HCT116 (cell line): ENCODE measurements around the gene ERGIC1. TPM values are rescaled to one million over a fixed set of nuclear protein-coding genes. Genes with fewer than 3 reads are reported as not detected.

ENCODE experiments used
- ATAC-seq: fragments of 200-7000 bp; cut with Tn5 transposase; 2 replicates; pipeline ENCODE4 v1.9.1; 2020; ENCODE audit warnings: mild to moderate bottlenecking, moderate library complexity
- BruUV-seq: library from RNA; stranded (reverse); fragments of 400-500 nt; replicated peaks from 2 replicates; lab custom pipeline; 2021; lab: Mats Ljungman, UMichigan
- CTCF ChIA-PET: fragments of 300-600 bp; sonication (Branson Sonifier 250); formaldehyde crosslinking; loops from one replicate; lab custom pipeline; 2021; ENCODE audit warnings: antibody characterized with exemption; lab: Charles Lee
- POLR2A ChIA-PET: fragments of 300-600, 350-600 bp; sonication (Branson Sonifier 250); formaldehyde crosslinking; loops from one replicate; lab custom pipeline; 2021; ENCODE audit warnings: antibody characterized with exemption; lab: Charles Lee
- RAD21 ChIA-PET, 2 experiments: fragments of 300-600 bp; sonication (Branson Sonifier 250); formaldehyde crosslinking; loops; one replicate each; lab custom pipeline; 2023; ENCODE audit warnings: low total read pairs in 2 of 2; ENCODE audit not compliant: uncharacterized antibody in 2 of 2, unreplicated experiment in 2 of 2, low non-redundant PET in 1 of 2; lab: Charles Lee
- DNase-seq: peaks from one replicate; pipeline ENCODE4 v3.0.0-alpha.2; 2010; ENCODE audit warnings: low read depth, low spot score
- H2AFZ ChIP-seq: fragments of 200-600 bp; shearing (Covaris generic), sonication (generic); 2 replicates; pipeline ENCODE4 v1.6.1; 2017; ENCODE audit warnings: low read depth, mixed run types, mixed read lengths, antibody characterized with exemption, low read length; ENCODE audit not compliant: poor library complexity, severe bottlenecking
- H3K27ac ChIP-seq: 2 replicates; pipeline ENCODE4 v1.5.1; 2012; ENCODE audit warnings: low read depth, low read length
- H3K27me3 ChIP-seq: fragments of 200-600 bp; sonication (generic); 2 replicates; pipeline ENCODE4 v1.6.1; 2016; ENCODE audit warnings: mixed run types, low read length, mixed read lengths; ENCODE audit not compliant: insufficient read depth
- H3K36me3 ChIP-seq, 2 experiments: fragments of 200-500 bp in 1 of 2; fragments of 200-600 bp in 1 of 2; sonication (Bioruptor generic) in 1 of 2; sonication (generic) in 1 of 2; 2 replicates each; pipeline versions ENCODE4 v1.5.1 to v1.6.1; 2014 to 2016; ENCODE audit warnings: low read length in 2 of 2, inconsistent platforms in 1 of 2, mixed read lengths in 1 of 2, mixed run types in 1 of 2; ENCODE audit not compliant: insufficient read depth in 2 of 2, control insufficient read depth in 1 of 2
- H3K4me1 ChIP-seq, 2 experiments: fragments of 200-600 bp in 1 of 2; sonication (generic) in 1 of 2; 2 replicates each; pipeline versions ENCODE4 v1.5.1 to v1.6.1; 2012 to 2017; ENCODE audit warnings: low read length in 2 of 2, inconsistent platforms in 1 of 2, mild to moderate bottlenecking in 1 of 2, mixed read lengths in 1 of 2, mixed run types in 1 of 2, moderate library complexity in 1 of 2; ENCODE audit not compliant: insufficient read depth in 2 of 2, control insufficient read depth in 1 of 2
- H3K4me2 ChIP-seq: fragments of 200-600 bp; sonication (generic); 2 replicates; pipeline ENCODE4 v1.6.1; 2017; ENCODE audit warnings: mixed run types, low read length, mixed read lengths
- H3K4me3 ChIP-seq, 2 experiments: fragments of 200-600 bp in 1 of 2; sonication (generic) in 1 of 2; replicated peaks in 1 of 2; 2 replicates each; pipeline ENCODE4 v1.5.1; 2011 to 2016; ENCODE audit warnings: low read length in 2 of 2, control low read depth in 1 of 2, low read depth in 1 of 2, mild to moderate bottlenecking in 1 of 2, mixed read lengths in 1 of 2, mixed run types in 1 of 2
- H3K79me2 ChIP-seq: fragments of 200-600 bp; sonication (generic); 2 replicates; pipeline ENCODE4 v1.6.1; 2017; ENCODE audit warnings: mild to moderate bottlenecking, mixed run types, low read length, moderate library complexity, mixed read lengths; ENCODE audit not compliant: insufficient read depth
- H3K9ac ChIP-seq: fragments of 200-600 bp; sonication (generic); 2 replicates; pipeline ENCODE4 v1.6.1; 2016; ENCODE audit warnings: low read length, mixed read lengths
- H3K9me2 ChIP-seq: fragments of 200-600 bp; sonication (generic), shearing (Covaris generic); 2 replicates; pipeline ENCODE4 v1.6.1; 2017; ENCODE audit warnings: mixed run types, mild to moderate bottlenecking, moderate library complexity; ENCODE audit not compliant: insufficient read depth
- H3K9me3 ChIP-seq, 2 experiments: fragments of 200-500 bp in 1 of 2; fragments of 200-600 bp in 1 of 2; sonication (Bioruptor generic) in 1 of 2; sonication (generic) in 1 of 2; 2 replicates each; pipeline ENCODE4 v1.6.1; 2014 to 2017; ENCODE audit warnings: low read length in 2 of 2, mixed read lengths in 2 of 2, inconsistent platforms in 1 of 2, low read depth in 1 of 2, mild to moderate bottlenecking in 1 of 2, mixed run types in 1 of 2, moderate library complexity in 1 of 2; ENCODE audit not compliant: control insufficient read depth in 1 of 2, insufficient read depth in 1 of 2
- H4K20me1 ChIP-seq: fragments of 200-600 bp; sonication (generic), shearing (Covaris generic); 2 replicates; pipeline ENCODE4 v1.6.1; 2017; ENCODE audit warnings: mixed run types, mild to moderate bottlenecking, moderate library complexity; ENCODE audit not compliant: insufficient read depth
- ATF3 ChIP-seq: IDR thresholded peaks from 2 replicates; pipeline ENCODE4 v1.6.1; 2012
- CBX3 ChIP-seq: IDR thresholded peaks from 2 replicates; pipeline ENCODE4 v1.6.1; 2012; ENCODE audit warnings: low read depth
- CEBPB ChIP-seq: IDR thresholded peaks from 2 replicates; pipeline ENCODE4 v1.6.1; 2012; ENCODE audit warnings: low read depth
- EZH2phosphoT487 ChIP-seq: fragments of 200-600 bp; IDR thresholded peaks from 2 replicates; pipeline ENCODE4 v1.6.1; 2018; ENCODE audit warnings: antibody characterized with exemption, borderline replicate concordance
- FOSL1 ChIP-seq: IDR thresholded peaks from 2 replicates; pipeline ENCODE4 v1.6.1; 2012; ENCODE audit warnings: low read depth
- JUND ChIP-seq: IDR thresholded peaks from 2 replicates; pipeline ENCODE4 v1.6.1; 2012
- MAX ChIP-seq: IDR thresholded peaks from 2 replicates; pipeline ENCODE4 v1.6.1; 2012
- RAD21 ChIP-seq: IDR thresholded peaks from 2 replicates; pipeline ENCODE4 v1.6.1; 2012; ENCODE audit warnings: low read depth, mild to moderate bottlenecking
- SP1 ChIP-seq: IDR thresholded peaks from 2 replicates; pipeline ENCODE4 v1.6.1; 2012; ENCODE audit warnings: low read depth
- YY1 ChIP-seq: IDR thresholded peaks from 2 replicates; pipeline ENCODE4 v1.6.1; 2011; ENCODE audit warnings: low read length, low read depth, moderate library complexity, mild to moderate bottlenecking; ENCODE audit not compliant: insufficient replicate concordance; ENCODE audit errors: extremely low read depth
- ZFX ChIP-seq: fragments of 450-650 bp; IDR thresholded peaks from 2 replicates; pipeline ENCODE4 v1.6.1; 2017
- intact Hi-C: fragments of 100-400 bp; cut with micrococcal nuclease; formaldehyde crosslinking; loops from 2 replicates; pipeline ENCODE4 v1.10.0; 2022
- total RNA-seq: library from RNA; stranded (reverse); gene quantifications from one replicate; pipeline ENCODE4 v1.2.1, GENCODE V29; 2021; ENCODE audit not compliant: unreplicated experiment
- TF ChIP-seq, protein P1 (sequence below): IDR thresholded peaks from 2 replicates; pipeline ENCODE4 v1.6.1; 2012; ENCODE audit warnings: low read depth

ERGIC1 gene
- total RNA-seq, 1 experiment from 2014 or later: 73.3 TPM

GRCh38 chr5:172899436-172899835 lies 65.4 kb downstream of the ERGIC1 start:
- Histone ChIP-seq H3K79me2 (no peaks in the 10 kb centered on the region), H3K4me2 (no peak overlapping the region), H3K9me2 (no peaks in the 10 kb centered on the region), H3K36me3 (no peaks in the 10 kb centered on the region), H3K27me3 (no peaks in the 10 kb centered on the region), H3K4me1 (peaks cover 12 to 25% of the 10 kb centered on the region in 2 experiments; a peak in 3 of 4 replicates), H2AFZ (no peak overlapping the region), H3K4me3 (no peak overlapping the region), H4K20me1 (no peaks in the 10 kb centered on the region), H3K9ac (no peak overlapping the region), H3K9me3 (no peaks in the 10 kb centered on the region), H3K27ac (no peak overlapping the region)
- ATAC-seq (no peak), DNase-seq (no peak)
- ChIA-PET POLR2A (no interaction called here), CTCF (interaction anchor here (1.2 kb wide), 1 partner anchor 186 kb away, joined by 3 read pairs; no protein-coding TSS in a partner anchor), RAD21 (no interaction called here)
- intact Hi-C loops: no loop called here
- TF ChIP-seq EZH2phosphoT487 (no peak), YY1 (no peak), FOSL1 (no peak), ATF3 (no peak), CBX3 (no peak), RAD21 (no peak), SP1 (no peak), ZFX (no peak), JUND (no peak), MAX (no peak), CEBPB (no peak)
- TF ChIP-seq, protein P1, sequence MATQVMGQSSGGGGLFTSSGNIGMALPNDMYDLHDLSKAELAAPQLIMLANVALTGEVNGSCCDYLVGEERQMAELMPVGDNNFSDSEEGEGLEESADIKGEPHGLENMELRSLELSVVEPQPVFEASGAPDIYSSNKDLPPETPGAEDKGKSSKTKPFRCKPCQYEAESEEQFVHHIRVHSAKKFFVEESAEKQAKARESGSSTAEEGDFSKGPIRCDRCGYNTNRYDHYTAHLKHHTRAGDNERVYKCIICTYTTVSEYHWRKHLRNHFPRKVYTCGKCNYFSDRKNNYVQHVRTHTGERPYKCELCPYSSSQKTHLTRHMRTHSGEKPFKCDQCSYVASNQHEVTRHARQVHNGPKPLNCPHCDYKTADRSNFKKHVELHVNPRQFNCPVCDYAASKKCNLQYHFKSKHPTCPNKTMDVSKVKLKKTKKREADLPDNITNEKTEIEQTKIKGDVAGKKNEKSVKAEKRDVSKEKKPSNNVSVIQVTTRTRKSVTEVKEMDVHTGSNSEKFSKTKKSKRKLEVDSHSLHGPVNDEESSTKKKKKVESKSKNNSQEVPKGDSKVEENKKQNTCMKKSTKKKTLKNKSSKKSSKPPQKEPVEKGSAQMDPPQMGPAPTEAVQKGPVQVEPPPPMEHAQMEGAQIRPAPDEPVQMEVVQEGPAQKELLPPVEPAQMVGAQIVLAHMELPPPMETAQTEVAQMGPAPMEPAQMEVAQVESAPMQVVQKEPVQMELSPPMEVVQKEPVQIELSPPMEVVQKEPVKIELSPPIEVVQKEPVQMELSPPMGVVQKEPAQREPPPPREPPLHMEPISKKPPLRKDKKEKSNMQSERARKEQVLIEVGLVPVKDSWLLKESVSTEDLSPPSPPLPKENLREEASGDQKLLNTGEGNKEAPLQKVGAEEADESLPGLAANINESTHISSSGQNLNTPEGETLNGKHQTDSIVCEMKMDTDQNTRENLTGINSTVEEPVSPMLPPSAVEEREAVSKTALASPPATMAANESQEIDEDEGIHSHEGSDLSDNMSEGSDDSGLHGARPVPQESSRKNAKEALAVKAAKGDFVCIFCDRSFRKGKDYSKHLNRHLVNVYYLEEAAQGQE: no peak
- no TSS peak for BruUV-seq
